Measurements from ENCODE around the gene ASB2.

Gene ASB2

GRCh38 chr14:93884950-93885349, 91.4 kb downstream of the ASB2 start:
- H3K4me3 ChIP-seq (ENCODE audit: low read depth, low read length), result no peak overlapping the region
- no peak for TF ChIP-seq CTCF (conservative IDR thresholded peaks at IDR 0.05; ENCODE audit: low read depth, low read length)
- no peak for DNase-seq (ENCODE audit: low read depth)

All from choroid plexus epithelial cell (primary cell).